Neutrophil (primary cell): Measurements from ENCODE around the gene ADM5.
"Not testable (repeated sequence)": the region's sequence is repeated elsewhere in the genome, so short reads cannot be mapped to it uniquely, and the experiment has no call there.

Experiments
- H3K27ac ChIP-seq: fragments of 200-600 bp; sonication (generic); 2 replicates; pipeline ENCODE4 v1.5.1; 2016; ENCODE audit warnings: mild to moderate bottlenecking, moderate library complexity
- H3K27me3 ChIP-seq: fragments of 200-600 bp; sonication (generic); 2 replicates; pipeline ENCODE4 v1.6.0; 2016; ENCODE audit warnings: mild to moderate bottlenecking
- H3K36me3 ChIP-seq: fragments of 200-600 bp; sonication (generic); 2 replicates; pipeline ENCODE4 v1.5.1; 2017
- H3K4me1 ChIP-seq, 2 experiments: fragments of 200-600 bp in 1 of 2; sonication (generic) in 1 of 2; 1 replicate in 1 of 2; 2 replicates in 1 of 2; pipeline versions ENCODE4 v1.5.1 to v1.6.1; 2013 to 2016; ENCODE audit warnings: low read depth in 1 of 2, low read length in 1 of 2, mild to moderate bottlenecking in 1 of 2, moderate library complexity in 1 of 2; ENCODE audit not compliant: control insufficient read depth in 1 of 2, insufficient read depth in 1 of 2
- H3K4me3 ChIP-seq, 2 experiments: fragments of 200-600 bp in 1 of 2; sonication (generic) in 1 of 2; 1 replicate in 1 of 2; 2 replicates in 1 of 2; pipeline ENCODE4 v1.5.1; 2013 to 2016; ENCODE audit warnings: low read depth in 1 of 2, low read length in 1 of 2, mild to moderate bottlenecking in 1 of 2, moderate library complexity in 1 of 2
- H3K9me3 ChIP-seq: fragments of 200-600 bp; sonication (generic); 2 replicates; pipeline ENCODE4 v1.5.1; 2016
- TF ChIP-seq, protein P1 (sequence below): fragments of 200-600 bp; sonication (generic); IDR thresholded peaks from 2 replicates; pipeline ENCODE4 v1.5.1; 2016; ENCODE audit warnings: antibody characterized with exemption

Gene ADM5

DNA sequence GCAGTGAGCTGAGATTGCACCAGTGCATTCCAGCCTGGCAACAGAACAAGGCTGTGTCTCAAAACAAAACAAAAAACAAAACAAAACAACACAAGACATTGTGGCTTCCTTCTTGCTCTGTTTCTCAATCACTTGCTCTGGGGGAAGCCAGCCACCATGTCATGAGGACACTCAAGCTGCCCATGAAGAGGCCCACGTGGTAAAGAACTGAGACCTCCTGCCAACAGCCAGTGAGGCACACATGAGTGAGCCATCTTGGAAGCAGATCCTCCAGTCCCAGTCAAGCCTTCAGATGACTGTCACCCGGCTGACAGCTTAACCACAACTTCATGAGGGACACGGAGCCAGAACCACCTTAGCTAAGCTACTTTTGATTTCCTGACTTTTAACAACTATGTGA is 26.8 kb downstream of the ADM5 start:
- Histone ChIP-seq H3K4me1 (peaks cover 6 to 13% of the 10 kb centered on the region in 2 experiments), H3K27ac (peak overlapping the region; percentile 54), H3K9me3 (no peaks in the 10 kb centered on the region), H3K27me3 (no peaks in the 10 kb centered on the region), H3K36me3 (no peaks in the 10 kb centered on the region), H3K4me3 (no peak overlapping the region)
- TF ChIP-seq, protein P1, sequence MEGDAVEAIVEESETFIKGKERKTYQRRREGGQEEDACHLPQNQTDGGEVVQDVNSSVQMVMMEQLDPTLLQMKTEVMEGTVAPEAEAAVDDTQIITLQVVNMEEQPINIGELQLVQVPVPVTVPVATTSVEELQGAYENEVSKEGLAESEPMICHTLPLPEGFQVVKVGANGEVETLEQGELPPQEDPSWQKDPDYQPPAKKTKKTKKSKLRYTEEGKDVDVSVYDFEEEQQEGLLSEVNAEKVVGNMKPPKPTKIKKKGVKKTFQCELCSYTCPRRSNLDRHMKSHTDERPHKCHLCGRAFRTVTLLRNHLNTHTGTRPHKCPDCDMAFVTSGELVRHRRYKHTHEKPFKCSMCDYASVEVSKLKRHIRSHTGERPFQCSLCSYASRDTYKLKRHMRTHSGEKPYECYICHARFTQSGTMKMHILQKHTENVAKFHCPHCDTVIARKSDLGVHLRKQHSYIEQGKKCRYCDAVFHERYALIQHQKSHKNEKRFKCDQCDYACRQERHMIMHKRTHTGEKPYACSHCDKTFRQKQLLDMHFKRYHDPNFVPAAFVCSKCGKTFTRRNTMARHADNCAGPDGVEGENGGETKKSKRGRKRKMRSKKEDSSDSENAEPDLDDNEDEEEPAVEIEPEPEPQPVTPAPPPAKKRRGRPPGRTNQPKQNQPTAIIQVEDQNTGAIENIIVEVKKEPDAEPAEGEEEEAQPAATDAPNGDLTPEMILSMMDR = no peak

DNA sequence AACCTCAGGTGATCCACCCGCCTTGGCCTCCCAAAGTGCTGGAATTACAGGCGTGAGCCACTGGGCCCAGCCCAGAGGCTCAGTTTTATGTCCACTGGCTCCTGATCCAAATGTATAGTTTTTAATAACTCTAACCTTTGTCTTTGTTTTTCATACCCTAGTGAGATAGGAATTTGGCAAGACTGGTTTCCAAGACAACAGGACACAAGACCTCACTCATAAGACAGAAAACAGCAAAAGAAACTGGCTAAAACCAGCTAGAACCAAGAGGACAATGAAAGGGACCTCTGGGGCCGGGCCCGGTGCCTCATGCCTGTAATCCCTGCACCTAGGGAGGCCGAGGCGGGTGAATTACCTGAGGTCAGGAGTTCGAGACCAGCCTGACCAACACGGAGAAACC is 29.1 kb downstream of the ADM5 start:
- no peak overlapping the region for H3K4me3 ChIP-seq
- H3K9me3 ChIP-seq = no peaks in the 10 kb centered on the region
- no peaks in the 10 kb centered on the region for H3K36me3 ChIP-seq
- H3K27ac ChIP-seq = no peak overlapping the region
- TF ChIP-seq, protein P1 = no peak
- no peaks in the 10 kb centered on the region for H3K27me3 ChIP-seq
- peaks cover 6 to 13% of the 10 kb centered on the region in 2 experiments for H3K4me1 ChIP-seq

DNA sequence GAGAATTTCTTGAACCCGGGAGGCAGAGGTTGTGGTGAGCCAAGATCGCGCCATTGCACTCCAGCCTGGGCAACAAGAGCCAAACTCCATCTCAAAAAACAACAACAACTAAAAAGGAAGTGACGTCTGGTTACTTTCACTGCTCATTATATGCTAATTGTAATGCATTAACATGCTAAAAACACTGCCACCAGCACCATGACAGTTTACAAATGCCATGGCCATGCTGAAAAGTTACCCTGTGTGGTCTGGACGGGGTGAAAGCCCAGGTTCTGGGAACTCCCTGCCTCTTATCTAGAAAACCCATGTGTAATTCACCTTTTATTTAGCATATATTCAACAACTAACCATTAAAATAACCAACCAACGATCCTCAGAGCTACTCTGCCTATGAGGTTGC is 29.6 kb downstream of the ADM5 start:
- no peaks in the 10 kb centered on the region for H3K36me3 ChIP-seq
- TF ChIP-seq, protein P1 = no peak
- peaks cover 6 to 13% of the 10 kb centered on the region in 2 experiments for H3K4me1 ChIP-seq
- H3K4me3 ChIP-seq = no peak overlapping the region
- no peak overlapping the region for H3K27ac ChIP-seq
- no peaks in the 10 kb centered on the region for H3K9me3 ChIP-seq
- H3K27me3 ChIP-seq = no peaks in the 10 kb centered on the region

DNA sequence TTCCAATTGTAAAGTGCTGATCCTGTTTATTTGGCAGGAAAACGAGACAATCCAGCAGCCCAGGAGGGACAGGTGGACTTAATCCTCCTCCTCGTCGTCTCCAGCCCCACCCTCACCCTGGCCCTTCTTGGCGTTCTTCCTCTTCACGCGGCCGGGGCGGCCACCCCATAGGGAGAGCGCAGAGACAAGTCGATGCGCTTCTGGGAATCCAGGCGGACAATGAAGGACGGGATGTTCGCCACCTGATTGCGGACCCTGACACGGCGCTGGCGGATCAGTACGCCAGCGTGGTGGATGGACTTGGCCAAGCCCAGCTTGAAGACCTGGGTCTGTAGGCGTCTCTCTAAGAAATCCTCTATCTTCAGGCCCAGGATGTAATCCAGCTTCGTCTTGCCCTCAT is 30.0 kb downstream of the ADM5 start:
- H3K4me1 ChIP-seq = peaks cover 6 to 13% of the 10 kb centered on the region in 2 experiments
- not testable (repeated sequence) for H3K4me3 ChIP-seq, H3K9me3 ChIP-seq, H3K27me3 ChIP-seq, H3K36me3 ChIP-seq, H3K27ac ChIP-seq

DNA sequence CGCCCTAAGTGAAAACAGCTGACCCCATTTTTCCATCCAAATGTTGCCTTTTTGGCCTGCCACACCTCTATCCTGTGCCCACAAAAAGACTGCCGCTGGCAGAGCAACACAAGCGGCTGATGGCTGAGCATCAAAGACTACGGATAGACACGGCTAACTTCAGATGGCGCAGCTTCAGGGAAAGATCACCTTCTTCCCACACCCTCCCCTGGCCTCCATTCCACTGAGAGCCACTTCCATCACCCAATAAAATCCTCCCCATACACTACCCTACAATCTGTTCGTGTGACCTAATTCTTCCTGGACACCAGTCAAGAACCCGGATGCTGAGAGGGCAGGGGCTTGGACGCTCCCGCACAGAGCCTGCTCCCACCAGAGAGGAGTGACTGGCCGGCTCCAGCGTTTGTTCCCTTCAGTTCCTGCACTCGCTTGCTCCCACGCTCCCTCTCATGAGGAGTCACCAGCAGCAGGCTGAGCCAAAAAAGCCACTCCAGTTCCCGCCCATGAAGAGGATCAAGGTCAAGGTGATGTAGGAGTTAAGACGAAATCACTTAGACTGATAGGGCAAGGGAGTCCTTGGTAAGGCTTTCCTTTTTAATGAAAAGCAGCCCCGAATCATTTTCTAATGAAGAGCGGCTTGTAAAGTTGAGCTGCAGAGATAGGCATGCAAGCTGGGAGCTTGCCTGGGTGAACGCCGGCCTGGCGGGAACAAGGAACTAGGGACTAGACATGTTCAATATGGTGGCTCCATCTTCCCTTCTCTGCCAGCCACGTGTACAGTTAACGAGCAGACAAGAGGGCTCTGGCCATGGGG is 38.0 kb downstream of the ADM5 start:
- Histone ChIP-seq H3K4me3 (no peak overlapping the region), H3K36me3 (no peaks in the 10 kb centered on the region), H3K27me3 (no peaks in the 10 kb centered on the region), H3K27ac (no peak overlapping the region), H3K9me3 (no peaks in the 10 kb centered on the region), H3K4me1 (no peaks in the 10 kb centered on the region)
- TF ChIP-seq, protein P1 = no peak

DNA sequence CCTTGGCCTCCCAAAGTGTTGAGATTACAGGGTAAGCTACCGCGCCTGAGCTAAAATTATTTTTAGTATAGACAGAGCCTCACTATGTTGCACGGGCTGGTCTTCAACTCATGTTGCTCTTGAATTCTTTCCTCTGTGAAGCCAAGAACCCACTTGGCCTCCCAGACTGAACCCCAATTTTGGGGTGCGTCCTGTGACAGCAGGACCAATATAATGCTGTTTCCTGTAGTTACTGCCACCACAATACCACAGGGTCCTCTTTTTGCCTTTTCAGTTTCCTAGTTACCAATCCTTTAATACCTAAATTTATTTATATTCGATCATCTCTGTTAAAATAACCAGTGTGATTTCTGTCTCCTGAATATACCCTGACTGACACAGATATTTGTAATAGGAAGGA is 40.8 kb downstream of the ADM5 start:
- Histone ChIP-seq H3K4me1 (no peaks in the 10 kb centered on the region), H3K36me3 (no peaks in the 10 kb centered on the region), H3K9me3 (no peaks in the 10 kb centered on the region), H3K27ac (no peak overlapping the region), H3K27me3 (no peaks in the 10 kb centered on the region), H3K4me3 (no peak overlapping the region)
- TF ChIP-seq, protein P1 = no peak
